GM23338 (cell line): ENCODE results near the gene SNCA. TPM values are rescaled to one million over a fixed set of nuclear protein-coding genes. Genes with fewer than 3 reads are reported as not detected.

Experiments used
- ATAC-seq: fragments of 200-7000 bp; cut with Tn5 transposase; 3 replicates; pipeline ENCODE4 v1.9.1; 2020
- DNase-seq: peaks from one replicate; pipeline ENCODE4 v3.0.0-alpha.2; 2015; ENCODE audit warnings: low spot score
- H2AFZ ChIP-seq: fragments of 200-600 bp; sonication (generic); 2 replicates; pipeline ENCODE4 v1.8.0; 2016; ENCODE audit warnings: antibody characterized with exemption, mild to moderate bottlenecking, moderate library complexity
- H3F3A ChIP-seq: fragments of 200-600 bp; sonication (generic); replicated peaks from 2 replicates; pipeline ENCODE4 v1.8.0; 2017; ENCODE audit warnings: antibody characterized with exemption, mixed run types, low read depth
- H3K27ac ChIP-seq: fragments of 200-600 bp; sonication (generic); 2 replicates; pipeline ENCODE4 v1.6.1; 2016; ENCODE audit warnings: low read depth
- H3K27me3 ChIP-seq: fragments of 200-600 bp; sonication (generic); 2 replicates; pipeline ENCODE4 v1.8.0; 2016; ENCODE audit warnings: mild to moderate bottlenecking, mixed run types, moderate library complexity; ENCODE audit not compliant: insufficient read depth
- H3K36me3 ChIP-seq: fragments of 200-600 bp; sonication (generic); 2 replicates; pipeline ENCODE4 v1.8.0; 2016; ENCODE audit warnings: mild to moderate bottlenecking; ENCODE audit not compliant: insufficient read depth
- H3K4me1 ChIP-seq: fragments of 200-600 bp; sonication (generic); 2 replicates; pipeline ENCODE4 v1.8.0; 2016; ENCODE audit warnings: mild to moderate bottlenecking, moderate library complexity; ENCODE audit not compliant: insufficient read depth
- H3K4me2 ChIP-seq: fragments of 200-600 bp; sonication (generic); 2 replicates; pipeline ENCODE4 v1.7.1; 2017; ENCODE audit warnings: mixed run types
- H3K4me3 ChIP-seq: fragments of 200-600 bp; sonication (generic); 2 replicates; pipeline ENCODE4 v1.6.1; 2016; ENCODE audit warnings: mixed run types
- H3K79me2 ChIP-seq: fragments of 200-600 bp; sonication (generic); replicated peaks from 2 replicates; pipeline ENCODE4 v1.8.0; 2017; ENCODE audit warnings: mild to moderate bottlenecking; ENCODE audit not compliant: insufficient read depth
- H3K9me2 ChIP-seq: fragments of 200-600 bp; sonication (generic); 2 replicates; pipeline ENCODE4 v1.8.0; 2017; ENCODE audit not compliant: insufficient read depth
- H4K20me1 ChIP-seq: fragments of 200-600 bp; sonication (generic); replicated peaks from 2 replicates; pipeline ENCODE4 v1.8.0; 2017; ENCODE audit warnings: mild to moderate bottlenecking; ENCODE audit not compliant: insufficient read depth
- H3K27ac Mint-ChIP-seq: 2 replicates; pipeline ENCODE4 v1.8.0; 2020; ENCODE audit warnings: inconsistent platforms, mild to moderate bottlenecking, moderate library complexity, mixed read lengths
- H3K27me3 Mint-ChIP-seq: 3 replicates; pipeline ENCODE4 v1.8.0; 2022; ENCODE audit warnings: low read depth, mild to moderate bottlenecking, moderate library complexity, mixed read lengths, inconsistent platforms; ENCODE audit not compliant: insufficient read depth, poor library complexity
- H3K36me3 Mint-ChIP-seq: 3 replicates; pipeline ENCODE4 v1.8.0; 2021; ENCODE audit warnings: low read depth, mild to moderate bottlenecking, inconsistent platforms, moderate library complexity, mixed read lengths
- H3K4me1 Mint-ChIP-seq: 3 replicates; pipeline ENCODE4 v1.8.0; 2020; ENCODE audit warnings: mild to moderate bottlenecking, inconsistent platforms, mixed read lengths
- H3K4me3 Mint-ChIP-seq: 3 replicates; pipeline ENCODE4 v1.8.0; 2021; ENCODE audit warnings: moderate library complexity, mild to moderate bottlenecking, inconsistent platforms, mixed read lengths
- H3K9me3 Mint-ChIP-seq: 3 replicates; pipeline ENCODE4 v1.8.0; 2020; ENCODE audit warnings: moderate library complexity, mild to moderate bottlenecking, inconsistent platforms, mixed read lengths
- CREB1 ChIP-seq: fragments of 250-450 bp; sonication (Bioruptor Pico); IDR thresholded peaks from 2 replicates; pipeline ENCODE4 v1.5.0; 2020; ENCODE audit warnings: low read depth, mild to moderate bottlenecking, moderate library complexity
- EZH2phosphoT487 ChIP-seq: fragments of 200-600 bp; sonication (generic); IDR thresholded peaks from one replicate; pipeline ENCODE4 v1.8.1; 2018; ENCODE audit warnings: antibody characterized with exemption; ENCODE audit not compliant: unreplicated experiment
- JUNB ChIP-seq: IDR thresholded peaks from one replicate; pipeline ENCODE4 v1.6.1; 2016; ENCODE audit warnings: antibody characterized with exemption; ENCODE audit not compliant: unreplicated experiment
- NANOG ChIP-seq: IDR thresholded peaks from 2 replicates; pipeline ENCODE4 v1.6.1; 2016; ENCODE audit warnings: antibody characterized with exemption, borderline replicate concordance
- POLR2AphosphoS5 ChIP-seq: IDR thresholded peaks from 2 replicates; pipeline ENCODE4 v1.6.1; 2016; ENCODE audit warnings: antibody characterized with exemption, low read depth
- STAT1 ChIP-seq: IDR thresholded peaks from one replicate; pipeline ENCODE4 v1.6.1; 2016; ENCODE audit warnings: antibody characterized with exemption; ENCODE audit not compliant: unreplicated experiment
- ZNF114 ChIP-seq: fragments of 250-450 bp; sonication (Bioruptor Pico); IDR thresholded peaks from 2 replicates; pipeline ENCODE4 v1.5.0; 2020; ENCODE audit warnings: mild to moderate bottlenecking, moderate library complexity
- polyA plus RNA-seq: library from polyadenylated mRNA; unstranded; fragments of >200 nt; fragmentation: Nextera tagmentation; extraction: Ambion mirVana; gene quantifications from 2 replicates; pipeline ENCODE4 v1.2.1, GENCODE V29; 2016
- total RNA-seq: library from RNA; depleted of rRNA; stranded (reverse); fragments of >200 nt; shearing (Covaris generic); gene quantifications from 2 replicates; pipeline ENCODE4 v1.2.3, GENCODE V29; 2014
- TF ChIP-seq, protein P1 (sequence below): IDR thresholded peaks from 2 replicates; pipeline ENCODE4 v1.6.1; 2016; ENCODE audit warnings: antibody characterized with exemption
- TF ChIP-seq, protein P2 (sequence below): fragments of 250-450 bp; sonication (Bioruptor Pico); IDR thresholded peaks from 2 replicates; pipeline ENCODE4 v1.5.0; 2020; ENCODE audit warnings: mild to moderate bottlenecking, moderate library complexity
- TF ChIP-seq, protein P3 (sequence below): IDR thresholded peaks from one replicate; pipeline ENCODE4 v1.6.1; 2018; ENCODE audit warnings: antibody characterized with exemption; ENCODE audit not compliant: unreplicated experiment
- TF ChIP-seq, protein P4 (sequence below), 2 experiments: fragments of 200-600 bp in 1 of 2; sonication (generic) in 1 of 2; conservative IDR thresholded peaks; 2 replicates each; pipeline versions ENCODE4 v1.5.1 to v1.6.1; 2016 to 2017; ENCODE audit warnings: antibody characterized with exemption in 2 of 2, low read depth in 2 of 2, mild to moderate bottlenecking in 2 of 2, moderate library complexity in 1 of 2

Gene SNCA
- total and polyA plus RNA-seq, 2 experiments from 2014 or later, result 15.6 to 31.1 TPM

DNA sequence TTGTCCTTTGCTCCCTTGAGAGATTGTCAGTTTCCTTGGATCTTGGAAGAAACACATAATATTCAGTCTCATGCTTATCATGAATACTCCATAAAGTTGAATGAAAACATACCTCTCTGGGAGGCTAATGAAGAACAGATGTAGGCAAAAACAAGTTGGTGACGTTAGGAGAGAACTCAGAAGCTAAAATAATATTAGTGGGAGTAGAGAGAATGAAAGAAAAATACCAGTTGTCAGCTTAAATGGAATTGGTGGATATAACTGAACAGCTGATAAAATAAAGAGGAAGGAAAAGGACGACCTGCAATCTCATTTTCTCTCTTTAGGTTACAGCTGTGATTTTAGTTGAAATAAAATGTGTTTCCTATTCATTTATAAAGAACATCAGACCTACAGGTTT, 124.8 kb downstream of the SNCA start (continued):
- TF ChIP-seq, protein P1, sequence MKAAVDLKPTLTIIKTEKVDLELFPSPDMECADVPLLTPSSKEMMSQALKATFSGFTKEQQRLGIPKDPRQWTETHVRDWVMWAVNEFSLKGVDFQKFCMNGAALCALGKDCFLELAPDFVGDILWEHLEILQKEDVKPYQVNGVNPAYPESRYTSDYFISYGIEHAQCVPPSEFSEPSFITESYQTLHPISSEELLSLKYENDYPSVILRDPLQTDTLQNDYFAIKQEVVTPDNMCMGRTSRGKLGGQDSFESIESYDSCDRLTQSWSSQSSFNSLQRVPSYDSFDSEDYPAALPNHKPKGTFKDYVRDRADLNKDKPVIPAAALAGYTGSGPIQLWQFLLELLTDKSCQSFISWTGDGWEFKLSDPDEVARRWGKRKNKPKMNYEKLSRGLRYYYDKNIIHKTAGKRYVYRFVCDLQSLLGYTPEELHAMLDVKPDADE, result no peak
- no peak for TF ChIP-seq ZNF114 (CRISPR knock-in tag)
- no peak for TF ChIP-seq STAT1
- no peak for TF ChIP-seq NANOG
- no peak for TF ChIP-seq JUNB

DNA sequence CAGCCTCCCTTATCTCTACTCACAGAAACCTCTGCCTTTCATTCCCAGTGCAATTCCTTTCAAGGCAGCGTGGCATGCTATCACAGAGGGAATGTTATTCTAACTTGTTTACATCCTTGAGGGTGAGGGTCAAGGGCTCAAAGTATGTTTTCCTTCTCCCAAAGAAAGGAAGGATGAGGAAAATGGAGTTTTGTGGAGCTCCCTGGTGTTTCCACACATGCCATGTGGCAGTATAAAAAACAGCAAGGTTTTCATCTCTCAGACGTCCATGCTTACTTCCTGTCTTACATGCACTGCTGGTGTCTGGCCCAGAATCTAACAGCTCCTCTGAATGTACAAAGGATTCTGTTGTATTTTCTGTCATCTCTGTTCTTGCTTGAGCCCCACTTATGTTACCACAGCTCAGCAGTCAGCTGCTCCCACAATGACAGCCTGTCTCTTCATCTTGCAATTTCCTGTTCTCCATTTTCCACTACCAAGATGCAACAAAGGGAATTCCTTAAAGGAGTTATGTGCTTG, 128.0 kb downstream of the SNCA start:
- H3K27me3 Mint-ChIP-seq, result no peaks in the 10 kb centered on the region
- H2AFZ ChIP-seq, result peak overlapping the region; percentile 12; the same call in 1 of the 2 replicates

More for the DNA sequence above, 128.0 kb downstream of the SNCA start:
- ATAC-seq (peak; percentile 56), DNase-seq (peak; percentile 34)
- Histone ChIP-seq H3F3A (no peaks in the 10 kb centered on the region), H3K27ac (no peak overlapping the region), H3K4me2 (peak overlapping the region; percentile 37; the same call in 1 of the 2 replicates), H3K4me1 (peaks cover 12% of the 10 kb centered on the region), H3K36me3 (no peaks in the 10 kb centered on the region), H4K20me1 (no peaks in the 10 kb centered on the region), H3K79me2 (no peaks in the 10 kb centered on the region), H3K4me3 (no peak overlapping the region), H3K27me3 (no peaks in the 10 kb centered on the region), H3K9me2 (no peaks in the 10 kb centered on the region)
- Mint-ChIP-seq H3K36me3 (no peaks in the 10 kb centered on the region), H3K4me3 (no peak overlapping the region), H3K9me3 (no peaks in the 10 kb centered on the region), H3K27ac (no peak overlapping the region; the same call in 1 of the 2 replicates), H3K4me1 (peaks cover 19% of the 10 kb centered on the region)
- no peak for TF ChIP-seq CREB1
- TF ChIP-seq POLR2AphosphoS5, result no peak
- TF ChIP-seq, protein P2, sequence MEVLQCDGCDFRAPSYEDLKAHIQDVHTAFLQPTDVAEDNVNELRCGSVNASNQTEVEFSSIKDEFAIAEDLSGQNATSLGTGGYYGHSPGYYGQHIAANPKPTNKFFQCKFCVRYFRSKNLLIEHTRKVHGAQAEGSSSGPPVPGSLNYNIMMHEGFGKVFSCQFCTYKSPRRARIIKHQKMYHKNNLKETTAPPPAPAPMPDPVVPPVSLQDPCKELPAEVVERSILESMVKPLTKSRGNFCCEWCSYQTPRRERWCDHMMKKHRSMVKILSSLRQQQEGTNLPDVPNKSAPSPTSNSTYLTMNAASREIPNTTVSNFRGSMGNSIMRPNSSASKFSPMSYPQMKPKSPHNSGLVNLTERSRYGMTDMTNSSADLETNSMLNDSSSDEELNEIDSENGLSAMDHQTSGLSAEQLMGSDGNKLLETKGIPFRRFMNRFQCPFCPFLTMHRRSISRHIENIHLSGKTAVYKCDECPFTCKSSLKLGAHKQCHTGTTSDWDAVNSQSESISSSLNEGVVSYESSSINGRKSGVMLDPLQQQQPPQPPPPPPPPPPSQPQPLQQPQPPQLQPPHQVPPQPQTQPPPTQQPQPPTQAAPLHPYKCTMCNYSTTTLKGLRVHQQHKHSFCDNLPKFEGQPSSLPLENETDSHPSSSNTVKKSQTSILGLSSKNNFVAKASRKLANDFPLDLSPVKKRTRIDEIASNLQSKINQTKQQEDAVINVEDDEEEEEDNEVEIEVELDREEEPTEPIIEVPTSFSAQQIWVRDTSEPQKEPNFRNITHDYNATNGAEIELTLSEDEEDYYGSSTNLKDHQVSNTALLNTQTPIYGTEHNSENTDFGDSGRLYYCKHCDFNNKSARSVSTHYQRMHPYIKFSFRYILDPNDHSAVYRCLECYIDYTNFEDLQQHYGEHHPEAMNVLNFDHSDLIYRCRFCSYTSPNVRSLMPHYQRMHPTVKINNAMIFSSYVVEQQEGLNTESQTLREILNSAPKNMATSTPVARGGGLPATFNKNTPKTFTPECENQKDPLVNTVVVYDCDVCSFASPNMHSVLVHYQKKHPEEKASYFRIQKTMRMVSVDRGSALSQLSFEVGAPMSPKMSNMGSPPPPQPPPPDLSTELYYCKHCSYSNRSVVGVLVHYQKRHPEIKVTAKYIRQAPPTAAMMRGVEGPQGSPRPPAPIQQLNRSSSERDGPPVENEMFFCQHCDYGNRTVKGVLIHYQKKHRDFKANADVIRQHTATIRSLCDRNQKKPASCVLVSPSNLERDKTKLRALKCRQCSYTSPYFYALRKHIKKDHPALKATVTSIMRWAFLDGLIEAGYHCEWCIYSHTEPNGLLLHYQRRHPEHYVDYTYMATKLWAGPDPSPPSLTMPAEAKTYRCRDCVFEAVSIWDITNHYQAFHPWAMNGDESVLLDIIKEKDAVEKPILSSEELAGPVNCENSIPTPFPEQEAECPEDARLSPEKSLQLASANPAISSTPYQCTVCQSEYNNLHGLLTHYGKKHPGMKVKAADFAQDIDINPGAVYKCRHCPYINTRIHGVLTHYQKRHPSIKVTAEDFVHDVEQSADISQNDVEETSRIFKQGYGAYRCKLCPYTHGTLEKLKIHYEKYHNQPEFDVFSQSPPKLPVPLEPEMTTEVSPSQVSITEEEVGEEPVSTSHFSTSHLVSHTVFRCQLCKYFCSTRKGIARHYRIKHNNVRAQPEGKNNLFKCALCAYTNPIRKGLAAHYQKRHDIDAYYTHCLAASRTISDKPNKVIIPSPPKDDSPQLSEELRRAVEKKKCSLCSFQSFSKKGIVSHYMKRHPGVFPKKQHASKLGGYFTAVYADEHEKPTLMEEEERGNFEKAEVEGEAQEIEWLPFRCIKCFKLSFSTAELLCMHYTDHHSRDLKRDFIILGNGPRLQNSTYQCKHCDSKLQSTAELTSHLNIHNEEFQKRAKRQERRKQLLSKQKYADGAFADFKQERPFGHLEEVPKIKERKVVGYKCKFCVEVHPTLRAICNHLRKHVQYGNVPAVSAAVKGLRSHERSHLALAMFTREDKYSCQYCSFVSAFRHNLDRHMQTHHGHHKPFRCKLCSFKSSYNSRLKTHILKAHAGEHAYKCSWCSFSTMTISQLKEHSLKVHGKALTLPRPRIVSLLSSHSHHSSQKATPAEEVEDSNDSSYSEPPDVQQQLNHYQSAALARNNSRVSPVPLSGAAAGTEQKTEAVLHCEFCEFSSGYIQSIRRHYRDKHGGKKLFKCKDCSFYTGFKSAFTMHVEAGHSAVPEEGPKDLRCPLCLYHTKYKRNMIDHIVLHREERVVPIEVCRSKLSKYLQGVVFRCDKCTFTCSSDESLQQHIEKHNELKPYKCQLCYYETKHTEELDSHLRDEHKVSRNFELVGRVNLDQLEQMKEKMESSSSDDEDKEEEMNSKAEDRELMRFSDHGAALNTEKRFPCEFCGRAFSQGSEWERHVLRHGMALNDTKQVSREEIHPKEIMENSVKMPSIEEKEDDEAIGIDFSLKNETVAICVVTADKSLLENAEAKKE (CRISPR knock-in tag), result no peak
- TF ChIP-seq, protein P3, sequence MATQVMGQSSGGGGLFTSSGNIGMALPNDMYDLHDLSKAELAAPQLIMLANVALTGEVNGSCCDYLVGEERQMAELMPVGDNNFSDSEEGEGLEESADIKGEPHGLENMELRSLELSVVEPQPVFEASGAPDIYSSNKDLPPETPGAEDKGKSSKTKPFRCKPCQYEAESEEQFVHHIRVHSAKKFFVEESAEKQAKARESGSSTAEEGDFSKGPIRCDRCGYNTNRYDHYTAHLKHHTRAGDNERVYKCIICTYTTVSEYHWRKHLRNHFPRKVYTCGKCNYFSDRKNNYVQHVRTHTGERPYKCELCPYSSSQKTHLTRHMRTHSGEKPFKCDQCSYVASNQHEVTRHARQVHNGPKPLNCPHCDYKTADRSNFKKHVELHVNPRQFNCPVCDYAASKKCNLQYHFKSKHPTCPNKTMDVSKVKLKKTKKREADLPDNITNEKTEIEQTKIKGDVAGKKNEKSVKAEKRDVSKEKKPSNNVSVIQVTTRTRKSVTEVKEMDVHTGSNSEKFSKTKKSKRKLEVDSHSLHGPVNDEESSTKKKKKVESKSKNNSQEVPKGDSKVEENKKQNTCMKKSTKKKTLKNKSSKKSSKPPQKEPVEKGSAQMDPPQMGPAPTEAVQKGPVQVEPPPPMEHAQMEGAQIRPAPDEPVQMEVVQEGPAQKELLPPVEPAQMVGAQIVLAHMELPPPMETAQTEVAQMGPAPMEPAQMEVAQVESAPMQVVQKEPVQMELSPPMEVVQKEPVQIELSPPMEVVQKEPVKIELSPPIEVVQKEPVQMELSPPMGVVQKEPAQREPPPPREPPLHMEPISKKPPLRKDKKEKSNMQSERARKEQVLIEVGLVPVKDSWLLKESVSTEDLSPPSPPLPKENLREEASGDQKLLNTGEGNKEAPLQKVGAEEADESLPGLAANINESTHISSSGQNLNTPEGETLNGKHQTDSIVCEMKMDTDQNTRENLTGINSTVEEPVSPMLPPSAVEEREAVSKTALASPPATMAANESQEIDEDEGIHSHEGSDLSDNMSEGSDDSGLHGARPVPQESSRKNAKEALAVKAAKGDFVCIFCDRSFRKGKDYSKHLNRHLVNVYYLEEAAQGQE, result no peak
- TF ChIP-seq EZH2phosphoT487, result no peak
- no peak for TF ChIP-seq STAT1
- no peak for TF ChIP-seq ZNF114 (CRISPR knock-in tag)
- TF ChIP-seq, protein P4, sequence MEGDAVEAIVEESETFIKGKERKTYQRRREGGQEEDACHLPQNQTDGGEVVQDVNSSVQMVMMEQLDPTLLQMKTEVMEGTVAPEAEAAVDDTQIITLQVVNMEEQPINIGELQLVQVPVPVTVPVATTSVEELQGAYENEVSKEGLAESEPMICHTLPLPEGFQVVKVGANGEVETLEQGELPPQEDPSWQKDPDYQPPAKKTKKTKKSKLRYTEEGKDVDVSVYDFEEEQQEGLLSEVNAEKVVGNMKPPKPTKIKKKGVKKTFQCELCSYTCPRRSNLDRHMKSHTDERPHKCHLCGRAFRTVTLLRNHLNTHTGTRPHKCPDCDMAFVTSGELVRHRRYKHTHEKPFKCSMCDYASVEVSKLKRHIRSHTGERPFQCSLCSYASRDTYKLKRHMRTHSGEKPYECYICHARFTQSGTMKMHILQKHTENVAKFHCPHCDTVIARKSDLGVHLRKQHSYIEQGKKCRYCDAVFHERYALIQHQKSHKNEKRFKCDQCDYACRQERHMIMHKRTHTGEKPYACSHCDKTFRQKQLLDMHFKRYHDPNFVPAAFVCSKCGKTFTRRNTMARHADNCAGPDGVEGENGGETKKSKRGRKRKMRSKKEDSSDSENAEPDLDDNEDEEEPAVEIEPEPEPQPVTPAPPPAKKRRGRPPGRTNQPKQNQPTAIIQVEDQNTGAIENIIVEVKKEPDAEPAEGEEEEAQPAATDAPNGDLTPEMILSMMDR (conservative IDR thresholded peaks at IDR 0.05; ENCODE audit: low read depth in 2 of 2), result no peak
- no peak for TF ChIP-seq NANOG
